ENCODE data around the gene CACNA1C. TPM values are rescaled to one million over a fixed set of nuclear protein-coding genes. Genes with fewer than 3 reads are reported as not detected.

CACNA1C gene
- total RNA-seq, 1 experiment from 2014 or later, result 3.7 TPM

- CTCF ChIA-PET, result no interaction called here
- Histone ChIP-seq H3K27me3 (replicated peaks; ENCODE audit: insufficient read depth, low read depth, low read length, poor library complexity) (peaks cover 16% of the 10 kb centered on the region), H3K4me1 (ENCODE audit: insufficient read depth, low read length, poor library complexity, severe bottlenecking) (no peaks in the 10 kb centered on the region), H3K4me3 (ENCODE audit: low read depth, low read length, poor library complexity, severe bottlenecking) (no peak overlapping the region), H3K36me3 (ENCODE audit: insufficient read depth, low read length, poor library complexity, severe bottlenecking) (no peaks in the 10 kb centered on the region), H3K9me3 (ENCODE audit: low read depth, low read length, poor library complexity, severe bottlenecking) (no peaks in the 10 kb centered on the region), H3K27ac (ENCODE audit: low read depth, low read length, poor library complexity, severe bottlenecking) (no peak overlapping the region)
- intact Hi-C loops (cut with micrococcal nuclease; ENCODE audit: unreplicated experiment), result no loop called here
- TF ChIP-seq CTCF (conservative IDR thresholded peaks at IDR 0.05; ENCODE audit: low read depth, low read length), result no peak
- no peak for TF ChIP-seq EZH2 (IDR thresholded peaks at IDR 0.05; ENCODE audit: borderline replicate concordance, low read depth, low read length, poor library complexity, severe bottlenecking)
- POLR2A ChIA-PET (ENCODE audit: low non-redundant PET), result no interaction called here
- no TSS peak for BruUV-seq (replicated peaks)
- no peak for DNase-seq (ENCODE audit: low spot score)
Measured at GRCh38 chr12:2692080-2692479, 639.3 kb downstream of the CACNA1C start.

GRCh38 chr12:2693244-2693860 lies 640.6 kb downstream of the CACNA1C start:
- TF ChIP-seq EZH2 (IDR thresholded peaks at IDR 0.05; ENCODE audit: borderline replicate concordance, low read depth, low read length, poor library complexity, severe bottlenecking), result no peak
- no peak for TF ChIP-seq CTCF (conservative IDR thresholded peaks at IDR 0.05; ENCODE audit: low read depth, low read length)
- CTCF ChIA-PET, result no interaction called here
- POLR2A ChIA-PET (ENCODE audit: low non-redundant PET), result no interaction called here
- Histone ChIP-seq H3K4me1 (ENCODE audit: insufficient read depth, low read length, poor library complexity, severe bottlenecking) (no peaks in the 10 kb centered on the region), H3K9me3 (ENCODE audit: low read depth, low read length, poor library complexity, severe bottlenecking) (no peaks in the 10 kb centered on the region), H3K27ac (ENCODE audit: low read depth, low read length, poor library complexity, severe bottlenecking) (no peak overlapping the region), H3K27me3 (replicated peaks; ENCODE audit: insufficient read depth, low read depth, low read length, poor library complexity) (peaks cover 24% of the 10 kb centered on the region), H3K4me3 (ENCODE audit: low read depth, low read length, poor library complexity, severe bottlenecking) (no peak overlapping the region), H3K36me3 (ENCODE audit: insufficient read depth, low read length, poor library complexity, severe bottlenecking) (no peaks in the 10 kb centered on the region)
- no peak for DNase-seq (ENCODE audit: low spot score)
- no TSS peak for BruUV-seq (replicated peaks)
- intact Hi-C loops (cut with micrococcal nuclease; ENCODE audit: unreplicated experiment), result no loop called here

- peaks cover 31% of the 10 kb centered on the region for H3K27me3 ChIP-seq (replicated peaks; ENCODE audit: insufficient read depth, low read depth, low read length, poor library complexity)
- intact Hi-C loops (cut with micrococcal nuclease; ENCODE audit: unreplicated experiment), result no loop called here
- H3K4me3 ChIP-seq (ENCODE audit: low read depth, low read length, poor library complexity, severe bottlenecking), result no peak overlapping the region
- no peak for DNase-seq (ENCODE audit: low spot score)
- ChIA-PET POLR2A (ENCODE audit: low non-redundant PET) (interaction anchor here (0.5 kb wide), 1 partner anchor 1078 kb away, joined by 3 read pairs; no protein-coding TSS in a partner anchor), CTCF (no interaction called here)
- BruUV-seq (replicated peaks), result no TSS peak
- H3K9me3 ChIP-seq (ENCODE audit: low read depth, low read length, poor library complexity, severe bottlenecking), result no peaks in the 10 kb centered on the region
- no peak for TF ChIP-seq EZH2 (IDR thresholded peaks at IDR 0.05; ENCODE audit: borderline replicate concordance, low read depth, low read length, poor library complexity, severe bottlenecking)
- TF ChIP-seq CTCF (conservative IDR thresholded peaks at IDR 0.05; ENCODE audit: low read depth, low read length), result no peak
- H3K27ac ChIP-seq (ENCODE audit: low read depth, low read length, poor library complexity, severe bottlenecking), result no peak overlapping the region
- no peaks in the 10 kb centered on the region for H3K4me1 ChIP-seq (ENCODE audit: insufficient read depth, low read length, poor library complexity, severe bottlenecking)
- H3K36me3 ChIP-seq (ENCODE audit: insufficient read depth, low read length, poor library complexity, severe bottlenecking), result no peaks in the 10 kb centered on the region
Measured at GRCh38 chr12:2693980-2694610, 641.3 kb downstream of the CACNA1C start.

Data from A673 (cell line).